Gastroesophageal sphincter (tissue), 4 donors: ENCODE data around the gene OIP5. TPM values are rescaled to one million over a fixed set of nuclear protein-coding genes. Genes with fewer than 3 reads are reported as not detected.

Experiments
- ATAC-seq: fragments of 150-250 bp; one replicate; pipeline ENCODE4 v1.9.1; 2016; ENCODE audit warnings: mild to moderate bottlenecking, moderate library complexity
- H3K27ac ChIP-seq, 4 donors: fragments of 200-600 bp; sonication (generic) in 3 of 4; 1 replicate in 3 of 4; 2 replicates in 1 of 4; pipeline ENCODE4 v1.5.1; 2016 to 2019
- H3K27me3 ChIP-seq: fragments of 200-600 bp; sonication (generic); one replicate; pipeline ENCODE4 v1.5.1; 2019
- H3K36me3 ChIP-seq, 2 donors: fragments of 200-600 bp; sonication (generic); one replicate each; pipeline ENCODE4 v1.5.1; 2019; ENCODE audit warnings: control low read depth in 1 of 2
- H3K4me1 ChIP-seq, 3 donors: fragments of 200-600 bp; sonication (generic); 1 replicate in 2 of 3; 2 replicates in 1 of 3; pipeline ENCODE4 v1.5.1; 2016 to 2019; ENCODE audit warnings: control low read depth in 2 of 3
- H3K4me3 ChIP-seq, 2 donors: fragments of 200-600 bp; sonication (generic); one replicate each; pipeline ENCODE4 v1.5.1; 2019; ENCODE audit warnings: mild to moderate bottlenecking in 1 of 2, moderate library complexity in 1 of 2
- H3K9me3 ChIP-seq, 3 donors: fragments of 200-600 bp; sonication (generic); one replicate each; pipeline ENCODE4 v1.5.1; 2017 to 2019; ENCODE audit warnings: control low read depth in 2 of 3
- CTCF ChIP-seq, 4 experiments: fragments of 200-600 bp in 2 of 4; fragments of 450-650 bp in 2 of 4; sonication (generic) in 1 of 4; IDR thresholded peaks; one replicate each; pipeline ENCODE4 v1.5.1; 2017 to 2019; ENCODE audit warnings: antibody characterized with exemption in 4 of 4, mild to moderate bottlenecking in 2 of 4, moderate library complexity in 2 of 4
- EP300 ChIP-seq: sonication (generic); formaldehyde crosslinking; IDR thresholded peaks from one replicate; pipeline ENCODE4 v1.6.1; 2017; ENCODE audit warnings: antibody characterized with exemption, mild to moderate bottlenecking
- POLR2A ChIP-seq, 2 donors: fragments of 450-650 bp; IDR thresholded peaks; one replicate each; pipeline ENCODE4 v1.6.1; 2017; ENCODE audit warnings: antibody characterized with exemption in 2 of 2, mild to moderate bottlenecking in 2 of 2, moderate library complexity in 1 of 2
- POLR2AphosphoS5 ChIP-seq: sonication (generic); formaldehyde crosslinking; IDR thresholded peaks from one replicate; pipeline ENCODE4 v1.6.1; 2017; ENCODE audit warnings: antibody characterized with exemption
- WGBS, 2 donors: methylation state at CpG; one replicate each; pipeline ENCODE4 v1.1.5; 2018; ENCODE audit warnings: low coverage in 1 of 2; 5-methylcytosine and 5-hydroxymethylcytosine counted together
- total RNA-seq, 4 donors: library from RNA; depleted of rRNA; stranded (reverse); fragments of >200 nt; gene quantifications; one replicate each; pipeline ENCODE4 v1.1.0, GENCODE V29; 2016

The OIP5 gene
- total RNA-seq, 4 donors from 2014 or later, result 0.40 to 0.49 TPM; not detected in 2

- no peaks in the 10 kb centered on the region for H3K4me1 ChIP-seq
- TF ChIP-seq CTCF (IDR thresholded peaks at IDR 0.05) (no peak), POLR2A (IDR thresholded peaks at IDR 0.05) (no peak), POLR2AphosphoS5 (no peak), EP300 (no peak)
- H3K27me3 ChIP-seq, result no peaks in the 10 kb centered on the region
- no peaks in the 10 kb centered on the region for H3K9me3 ChIP-seq
- no peak overlapping the region for H3K4me3 ChIP-seq
- H3K27ac ChIP-seq, result no peak overlapping the region
- peaks cover 0 to 72% of the 10 kb centered on the region in 2 donors for H3K36me3 ChIP-seq
- 74% methylated on average over 9 of the region's 12 CpGs; no CpG with 5 or more reads in 1 of the 2 donors for WGBS, 2 donors
- no peak for ATAC-seq
These were observed 72.7 kb downstream of the OIP5 start for GRCh38 chr15:41259546-41260189.

Other genes starting within 250 kb of the OIP5 start
- 10 to 100 TPM; 18.0 to 61.3 (median 32.2) TPM for gene INO80, start 216.3 kb downstream of the OIP5 start, total RNA-seq
- not detected for gene EXD1, start 101.8 kb downstream of the OIP5 start, total RNA-seq
- 100 to 1,000 TPM; 102 to 127 (median 112) TPM for gene CHP1, start 101.3 kb downstream of the OIP5 start, total RNA-seq
- gene NUSAP1, start 290 bp upstream of the OIP5 start, total RNA-seq, result 1 to 10 TPM in 3 of 4 donors, under 1 TPM in 1; 0.47 to 4.6 (median 3.4) TPM
- gene NDUFAF1, start 69.9 kb upstream of the OIP5 start, total RNA-seq, result 10 to 100 TPM; 19.9 to 34.1 (median 25.7) TPM
- gene RTF1, start 84.5 kb upstream of the OIP5 start, total RNA-seq, result 10 to 100 TPM; 31.9 to 53.2 (median 34.8) TPM
- gene ITPKA, start 161.3 kb upstream of the OIP5 start, total RNA-seq, result 1 to 10 TPM in 1 of 4 donors, under 1 TPM in 2, not detected in 1; 0.85 to 1.2 (median 0.94) TPM
- under 1 TPM in 3 of 4 donors, not detected in 1; 0.16 to 0.54 (median 0.19) TPM for gene LTK, start 181.2 kb upstream of the OIP5 start, total RNA-seq
- 10 to 100 TPM; 10.4 to 33.1 (median 12.6) TPM for gene RPAP1, start 211.7 kb upstream of the OIP5 start, total RNA-seq
- gene TYRO3, start 226.6 kb upstream of the OIP5 start, total RNA-seq, result 1 to 10 TPM; 3.1 to 9.5 (median 8.4) TPM